OCI-LY3 (cell line): Measurements from ENCODE around the gene ZNF682.
A peak's percentile ranks its signal among the peaks of the same experiment; 100 is the strongest.
"Not testable (repeated sequence)": the region's sequence is repeated elsewhere in the genome, so short reads cannot be mapped to it uniquely, and the experiment has no call there.

ENCODE experiments used
- H2AFZ ChIP-seq: fragments of 200-600, 300-600 bp; shearing (Covaris generic); 2 replicates; pipeline ENCODE4 v1.6.0; 2014; ENCODE audit warnings: antibody characterized with exemption, low read depth, low read length
- H3K27ac ChIP-seq: fragments of 200-600, 300-600 bp; sonication (generic); 2 replicates; pipeline ENCODE4 v1.5.1; 2014; ENCODE audit warnings: mild to moderate bottlenecking, low read length, moderate library complexity, mixed read lengths
- H3K27me3 ChIP-seq: fragments of 200-600, 300-600 bp; sonication (generic); 2 replicates; pipeline ENCODE4 v1.6.1; 2014; ENCODE audit warnings: low read depth, low read length, mixed read lengths
- H3K36me3 ChIP-seq: fragments of 200-600, 300-600 bp; sonication (generic); replicated peaks from 2 replicates; pipeline ENCODE3; 2014; ENCODE audit warnings: low read depth, low read length, mixed read lengths
- H3K4me1 ChIP-seq: fragments of 300-600, 200-600 bp; sonication (generic); 2 replicates; pipeline ENCODE4 v1.6.1; 2014; ENCODE audit warnings: low read length, mixed read lengths
- H3K4me2 ChIP-seq: fragments of 200-600, 300-600 bp; sonication (generic); 2 replicates; pipeline ENCODE4 v1.6.1; 2014; ENCODE audit warnings: low read length, mixed read lengths
- H3K4me3 ChIP-seq: fragments of 300-600, 200-600 bp; sonication (generic); 2 replicates; pipeline ENCODE4 v1.5.1; 2014; ENCODE audit warnings: antibody characterized with exemption, mild to moderate bottlenecking, low read length, moderate library complexity
- H3K79me2 ChIP-seq: fragments of 300-600, 200-600 bp; shearing (Covaris generic); 2 replicates; pipeline ENCODE4 v1.6.1; 2014; ENCODE audit warnings: mild to moderate bottlenecking, low read length, mixed read lengths
- H3K9ac ChIP-seq: fragments of 300-600, 200-600 bp; shearing (Covaris generic); 2 replicates; pipeline ENCODE4 v1.6.0; 2014; ENCODE audit warnings: mild to moderate bottlenecking, low read length, moderate library complexity
- H3K9me3 ChIP-seq: fragments of 200-600, 300-600 bp; shearing (Covaris generic); 2 replicates; pipeline ENCODE4 v1.6.1; 2014; ENCODE audit warnings: low read length, mixed read lengths; ENCODE audit not compliant: insufficient read depth
- H4K20me1 ChIP-seq: fragments of 200-600, 300-600 bp; sonication (generic); 2 replicates; pipeline ENCODE4 v1.6.1; 2016; ENCODE audit warnings: low read length, mixed read lengths; ENCODE audit not compliant: insufficient read depth
- EZH2phosphoT487 ChIP-seq: fragments of 200-600 bp; shearing (Covaris generic); IDR thresholded peaks from 2 replicates; pipeline ENCODE4 v1.6.1; 2018; ENCODE audit warnings: antibody characterized with exemption, mixed run types, low read depth
- TF ChIP-seq, protein P1 (sequence below): fragments of 200-600, 300-600 bp; sonication (generic); IDR thresholded peaks from 2 replicates; pipeline ENCODE4 v1.5.1; 2014; ENCODE audit warnings: antibody characterized with exemption, low read length, low read depth

Gene ZNF682

DNA sequence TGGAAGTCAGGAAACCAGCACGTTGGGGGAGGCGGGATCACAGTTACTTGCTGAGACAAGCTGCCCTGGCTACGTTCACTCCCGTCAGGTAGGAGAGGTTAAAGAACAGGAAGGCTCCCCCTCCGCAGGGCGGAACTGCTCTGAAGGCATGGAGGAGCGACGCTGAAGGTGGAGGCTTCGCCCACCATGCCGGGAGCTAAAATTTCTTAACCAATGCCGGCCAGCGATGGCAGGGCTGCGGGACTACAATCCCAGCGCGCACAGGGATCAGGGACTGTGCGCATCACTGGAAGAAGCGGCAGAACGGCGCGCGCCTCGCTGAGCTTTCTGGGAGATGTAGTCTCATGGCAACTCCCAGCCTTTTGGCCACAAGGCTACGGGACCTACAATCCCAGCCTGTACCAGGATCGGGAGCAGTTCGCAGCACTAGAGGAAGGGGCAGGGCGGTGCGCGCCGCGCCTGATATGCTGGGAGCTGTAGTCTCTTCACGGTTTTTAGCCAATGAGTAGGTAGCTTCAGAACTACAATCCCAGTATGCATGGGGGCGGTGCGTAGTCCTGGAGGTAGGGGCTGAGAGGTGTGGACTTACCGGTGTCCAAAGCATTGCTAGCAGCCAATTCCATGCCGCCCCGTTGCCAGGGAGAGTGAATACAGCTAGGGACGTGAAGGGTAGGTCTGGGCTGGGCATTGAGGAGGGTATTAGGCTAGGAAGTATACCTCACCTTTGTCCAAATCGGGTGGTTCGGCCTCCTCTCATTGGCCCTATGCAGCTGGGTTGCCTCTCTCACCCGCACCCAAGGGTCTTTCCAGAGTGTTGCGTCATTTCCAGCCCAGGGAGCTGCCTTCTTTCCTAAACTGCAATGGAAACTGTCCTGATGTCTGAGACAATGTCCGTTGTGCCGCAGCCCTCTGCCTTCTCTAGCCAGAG, 12.8 kb upstream of the ZNF682 start:
- Histone ChIP-seq H3K4me1 (peaks cover 10% of the 10 kb centered on the region; the same call in 1 of the 2 replicates), H2AFZ (peak overlapping the region; percentile 91), H3K4me2 (peak overlapping the region; percentile 92), H3K4me3 (peak overlapping the region; percentile 86), H3K79me2 (no peaks in the 10 kb centered on the region), H3K9me3 (peaks cover 5% of the 10 kb centered on the region; the same call in 1 of the 2 replicates), H3K9ac (peak overlapping the region; percentile 70), H3K36me3 (no peaks in the 10 kb centered on the region), H4K20me1 (no peaks in the 10 kb centered on the region), H3K27me3 (no peaks in the 10 kb centered on the region), H3K27ac (peak overlapping the region; percentile 24)
- TF ChIP-seq EZH2phosphoT487: no peak
- TF ChIP-seq, protein P1, sequence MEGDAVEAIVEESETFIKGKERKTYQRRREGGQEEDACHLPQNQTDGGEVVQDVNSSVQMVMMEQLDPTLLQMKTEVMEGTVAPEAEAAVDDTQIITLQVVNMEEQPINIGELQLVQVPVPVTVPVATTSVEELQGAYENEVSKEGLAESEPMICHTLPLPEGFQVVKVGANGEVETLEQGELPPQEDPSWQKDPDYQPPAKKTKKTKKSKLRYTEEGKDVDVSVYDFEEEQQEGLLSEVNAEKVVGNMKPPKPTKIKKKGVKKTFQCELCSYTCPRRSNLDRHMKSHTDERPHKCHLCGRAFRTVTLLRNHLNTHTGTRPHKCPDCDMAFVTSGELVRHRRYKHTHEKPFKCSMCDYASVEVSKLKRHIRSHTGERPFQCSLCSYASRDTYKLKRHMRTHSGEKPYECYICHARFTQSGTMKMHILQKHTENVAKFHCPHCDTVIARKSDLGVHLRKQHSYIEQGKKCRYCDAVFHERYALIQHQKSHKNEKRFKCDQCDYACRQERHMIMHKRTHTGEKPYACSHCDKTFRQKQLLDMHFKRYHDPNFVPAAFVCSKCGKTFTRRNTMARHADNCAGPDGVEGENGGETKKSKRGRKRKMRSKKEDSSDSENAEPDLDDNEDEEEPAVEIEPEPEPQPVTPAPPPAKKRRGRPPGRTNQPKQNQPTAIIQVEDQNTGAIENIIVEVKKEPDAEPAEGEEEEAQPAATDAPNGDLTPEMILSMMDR: no peak

DNA sequence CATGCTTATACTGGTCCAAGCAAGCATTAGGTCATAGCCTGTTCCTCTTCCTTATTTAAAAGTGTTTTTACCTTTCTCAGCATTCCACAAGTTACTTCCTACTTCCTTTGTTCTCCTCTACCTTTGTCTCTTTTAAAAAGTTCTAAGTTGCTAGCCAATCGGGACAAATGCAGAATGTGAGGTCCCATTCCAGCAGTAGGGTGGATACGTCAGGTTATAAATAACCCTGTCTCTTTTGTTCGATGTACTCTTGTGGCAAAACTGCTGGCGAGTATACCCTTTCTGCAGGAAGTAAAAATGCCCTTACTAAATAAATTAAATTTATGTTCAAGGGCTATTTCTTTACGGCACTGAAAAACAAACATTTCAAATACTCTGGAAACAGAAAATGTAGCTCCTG, 6.4 kb upstream of the ZNF682 start:
- H2AFZ ChIP-seq: not testable (repeated sequence)

DNA sequence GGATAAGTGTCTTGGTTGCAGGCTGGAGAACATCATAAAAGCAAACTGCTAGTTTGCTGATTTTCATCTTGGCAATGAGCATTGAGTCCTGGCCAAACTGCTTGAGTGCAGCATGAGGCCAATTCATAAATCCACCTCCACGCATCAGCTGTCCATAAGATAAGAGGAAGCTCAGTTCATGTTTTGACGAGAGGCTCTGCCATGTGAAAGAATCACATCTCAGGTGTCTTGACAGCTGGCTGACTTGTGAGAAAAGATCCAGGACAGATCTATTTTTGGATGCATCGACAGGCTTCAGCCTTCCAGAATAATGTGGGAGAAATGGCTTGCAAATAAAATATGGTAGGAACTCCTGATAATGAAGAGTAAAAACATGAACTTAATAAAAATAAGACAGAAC, 5.4 kb upstream of the ZNF682 start:
- Histone ChIP-seq H3K4me1 (peaks cover 12% of the 10 kb centered on the region; the same call in 1 of the 2 replicates), H3K9me3 (peaks cover 2% of the 10 kb centered on the region; the same call in 1 of the 2 replicates), H3K4me2 (peak overlapping the region; percentile 1; the same call in 1 of the 2 replicates), H3K27me3 (no peaks in the 10 kb centered on the region), H4K20me1 (no peaks in the 10 kb centered on the region), H3K27ac (no peak overlapping the region), H3K79me2 (no peaks in the 10 kb centered on the region), H3K36me3 (no peaks in the 10 kb centered on the region), H3K4me3 (no peak overlapping the region), H2AFZ (no peak overlapping the region), H3K9ac (no peak overlapping the region)
- no peak for TF ChIP-seq EZH2phosphoT487
- TF ChIP-seq, protein P1: no peak

More for the DNA sequence above, 6.4 kb upstream of the ZNF682 start:
- not testable (repeated sequence) for H3K4me2 ChIP-seq, H3K36me3 ChIP-seq, H3K9ac ChIP-seq, H3K27ac ChIP-seq, H3K4me1 ChIP-seq, H3K4me3 ChIP-seq, H3K27me3 ChIP-seq, H4K20me1 ChIP-seq, H3K79me2 ChIP-seq, H3K9me3 ChIP-seq

DNA sequence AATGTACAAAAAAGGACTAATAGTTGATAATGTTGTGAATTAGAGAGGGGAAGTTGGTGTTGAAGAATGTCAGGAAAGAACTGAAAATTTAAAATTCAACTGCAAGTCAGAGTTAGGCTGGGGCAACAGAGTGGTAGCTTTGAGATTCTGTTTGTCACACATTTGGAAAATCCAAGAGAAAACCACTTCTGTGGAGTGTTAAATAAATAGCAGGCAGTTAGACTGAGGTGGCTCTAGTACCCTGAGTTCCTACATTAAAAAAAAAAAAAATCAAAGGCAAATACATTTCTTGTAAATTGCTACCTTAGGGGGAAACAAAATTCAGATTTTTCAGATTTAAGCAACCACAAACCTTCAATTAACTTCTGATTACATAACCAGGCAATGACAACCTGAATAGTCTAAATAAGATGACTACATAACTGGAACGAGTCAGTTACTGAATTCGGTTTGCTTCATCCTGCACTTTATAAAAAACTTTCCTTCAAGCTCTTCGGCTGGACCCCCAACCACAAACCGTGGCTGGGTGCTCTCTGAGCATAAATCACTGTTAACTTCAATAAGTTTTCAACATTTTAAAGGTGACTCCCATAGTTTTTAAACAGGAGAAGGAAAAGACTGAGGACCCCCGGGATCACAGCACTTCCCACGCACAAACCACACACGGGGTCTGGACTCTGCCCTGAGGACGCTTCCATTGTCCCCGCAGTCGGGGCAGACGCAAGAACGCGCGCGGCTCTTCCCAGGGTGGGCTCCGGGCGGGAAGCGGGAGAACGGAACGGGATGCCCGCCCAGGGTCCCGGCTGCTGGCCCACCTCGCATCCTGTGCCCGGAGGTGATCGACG, 725 bp downstream of the ZNF682 start:
- no peaks in the 10 kb centered on the region for H3K27me3 ChIP-seq
- H3K9ac ChIP-seq: peak overlapping the region; percentile 74
- no peaks in the 10 kb centered on the region for H4K20me1 ChIP-seq
- H3K27ac ChIP-seq: peak overlapping the region; percentile 48; the same call in 1 of the 2 replicates
- H3K4me3 ChIP-seq: peak overlapping the region; percentile 86
- H3K4me1 ChIP-seq: peaks cover 8% of the 10 kb centered on the region; the same call in 1 of the 2 replicates
- H3K79me2 ChIP-seq: peaks cover 27% of the 10 kb centered on the region
- TF ChIP-seq EZH2phosphoT487: no peak
- TF ChIP-seq, protein P1: no peak
- H2AFZ ChIP-seq: peak overlapping the region; percentile 98
- H3K4me2 ChIP-seq: peak overlapping the region; percentile 81
- H3K9me3 ChIP-seq: peaks cover 2% of the 10 kb centered on the region; the same call in 1 of the 2 replicates
- peaks cover 16% of the 10 kb centered on the region for H3K36me3 ChIP-seq
